A204.1 (cell line): Measurements from ENCODE around the gene TFAP2D.

Experiments
- FAIRE-seq: peaks from 2 replicates; lab custom pipeline; 2012; peaks lifted over from hg19 to GRCh38; lab: Jason Lieb, UNC

The TFAP2D gene

GRCh38 chr6:50720623-50721022 is 7.3 kb downstream of the TFAP2D start:
- FAIRE-seq: no peak

GRCh38 chr6:50721978-50722377 is 8.7 kb downstream of the TFAP2D start:
- no peak for FAIRE-seq

GRCh38 chr6:50722829-50723554 is 9.7 kb downstream of the TFAP2D start:
- FAIRE-seq: no peak

- FAIRE-seq: no peak
Measured at GRCh38 chr6:50724381-50725124, 11.2 kb downstream of the TFAP2D start.

- FAIRE-seq: no peak
Measured at GRCh38 chr6:50734488-50734887, 21.2 kb downstream of the TFAP2D start.

- no peak for FAIRE-seq
Measured at GRCh38 chr6:50742161-50742560, 28.8 kb downstream of the TFAP2D start.

- FAIRE-seq: no peak
Measured at GRCh38 chr6:50744976-50745375, 31.6 kb downstream of the TFAP2D start.

- no peak for FAIRE-seq
Measured at GRCh38 chr6:50762798-50763197, 49.5 kb downstream of the TFAP2D start.

- no peak for FAIRE-seq
Measured at GRCh38 chr6:50778696-50779095, 65.4 kb downstream of the TFAP2D start.

GRCh38 chr6:50780382-50780781 is 67.1 kb downstream of the TFAP2D start:
- FAIRE-seq: no peak

- FAIRE-seq: no peak
Measured at GRCh38 chr6:50785921-50786320, 72.6 kb downstream of the TFAP2D start.

GRCh38 chr6:50791900-50792508 is 78.7 kb downstream of the TFAP2D start:
- peak; percentile 95 for FAIRE-seq

GRCh38 chr6:50792771-50793170 is 79.4 kb downstream of the TFAP2D start:
- FAIRE-seq: no peak

GRCh38 chr6:50795574-50795973 is 82.2 kb downstream of the TFAP2D start:
- FAIRE-seq: no peak

GRCh38 chr6:50804283-50804682 is 91.0 kb downstream of the TFAP2D start:
- no peak for FAIRE-seq

GRCh38 chr6:50807035-50807434 is 93.7 kb downstream of the TFAP2D start:
- FAIRE-seq: no peak

GRCh38 chr6:50815436-50816114 is 102.2 kb downstream of the TFAP2D start:
- FAIRE-seq: peak; percentile 68

- FAIRE-seq: peak; percentile 97
Measured at GRCh38 chr6:50816115-50816675, 102.9 kb downstream of the TFAP2D start.

GRCh38 chr6:50816947-50817645 is 103.8 kb downstream of the TFAP2D start:
- FAIRE-seq: no peak

GRCh38 chr6:50817646-50817950 is 104.3 kb downstream of the TFAP2D start:
- FAIRE-seq: no peak

GRCh38 chr6:50818020-50818419 is 104.7 kb downstream of the TFAP2D start:
- FAIRE-seq: no peak

GRCh38 chr6:50818673-50819072 is 105.3 kb downstream of the TFAP2D start, which contains the start of gene TFAP2B:
Gene TFAP2B (plus strand): TSS chr6:50818871. CDS start chr6:50818892, 21 bp downstream.
- FAIRE-seq: no peak
